Lung (tissue), 12 donors: ENCODE results near the gene MTA1. TPM values are rescaled to one million over a fixed set of nuclear protein-coding genes. Genes with fewer than 3 reads are reported as not detected.

Source experiments
- ATAC-seq: fragments of 200-7000 bp; cut with Tn5 transposase; one replicate; pipeline ENCODE4 v1.9.1; 2020; ENCODE audit warnings: moderate number of reproducible peaks; ENCODE audit not compliant: insufficient read depth, low FRiP score
- DNase-seq, 3 donors: peaks; one replicate each; pipeline ENCODE4 v3.0.0-alpha.2; 2013 to 2017
- H3K27ac ChIP-seq, 2 donors: one replicate each; pipeline ENCODE4 v1.5.1; 2013; ENCODE audit warnings: mild to moderate bottlenecking in 2 of 2, moderate library complexity in 2 of 2, control low read depth in 1 of 2, inconsistent platforms in 1 of 2, low read depth in 1 of 2, low read length in 1 of 2
- H3K27me3 ChIP-seq, 3 donors: one replicate each; pipeline ENCODE4 v1.5.1; 2013; ENCODE audit warnings: low read length in 2 of 3; ENCODE audit not compliant: control insufficient read depth in 3 of 3, insufficient read depth in 3 of 3
- H3K36me3 ChIP-seq, 4 donors: one replicate each; pipeline ENCODE4 v1.5.1; 2013; ENCODE audit warnings: low read length in 4 of 4, mild to moderate bottlenecking in 1 of 4, moderate library complexity in 1 of 4; ENCODE audit not compliant: control insufficient read depth in 4 of 4, insufficient read depth in 4 of 4
- H3K4me1 ChIP-seq, 5 donors: one replicate each; pipeline ENCODE4 v1.5.1; 2013; ENCODE audit warnings: low read length in 5 of 5, mild to moderate bottlenecking in 2 of 5, moderate library complexity in 1 of 5; ENCODE audit not compliant: control insufficient read depth in 5 of 5, insufficient read depth in 5 of 5
- H3K4me3 ChIP-seq: one replicate; pipeline ENCODE4 v1.5.1; 2013; ENCODE audit warnings: mild to moderate bottlenecking, control low read depth, moderate library complexity
- H3K9ac ChIP-seq, 2 donors: one replicate each; pipeline ENCODE4 v1.5.1; 2013; ENCODE audit warnings: low read length in 2 of 2, control low read depth in 1 of 2; ENCODE audit not compliant: insufficient read depth in 1 of 2
- H3K9me3 ChIP-seq, 4 donors: one replicate each; pipeline ENCODE4 v1.5.1; 2013; ENCODE audit warnings: low read length in 3 of 4, mild to moderate bottlenecking in 1 of 4, moderate library complexity in 1 of 4; ENCODE audit not compliant: control insufficient read depth in 4 of 4, insufficient read depth in 3 of 4
- WGBS, 2 donors: extraction: QIAGEN DNeasy Blood & Tissue Kit; methylation state at CpG; one replicate each; pipeline ENCODE4 v1.1.7; 2013; 5-methylcytosine and 5-hydroxymethylcytosine counted together
- polyA plus RNA-seq, 2 donors: library from polyadenylated mRNA; stranded (reverse); fragments of 200-250 nt; gene quantifications; one replicate each; pipeline ENCODE4 v1.2.1, GENCODE V29; 2013
- total RNA-seq, 2 donors: library from RNA; depleted of rRNA in 1 of 2; stranded (reverse); fragments of >200 nt in 1 of 2; gene quantifications; one replicate each; pipeline ENCODE4 v1.2.1, GENCODE V29; 2014 to 2021
- TF ChIP-seq, protein P1 (sequence below): IDR thresholded peaks from 2 replicates; pipeline ENCODE4 v1.5.1; 2012; ENCODE audit warnings: mild to moderate bottlenecking; ENCODE audit errors: control extremely low read depth, extremely low read depth
- donor health status: control.
- donor health status: control.
- donor health status: Bipolar disorder and iron deficiency.
- donor health status: healthy.
- donor health status: DM: yes; HTN: yes; CAD: no.

Gene MTA1
- total and polyA plus RNA-seq, 4 donors: 40.2 to 113 (median 63.6) TPM

- TF ChIP-seq, protein P1, sequence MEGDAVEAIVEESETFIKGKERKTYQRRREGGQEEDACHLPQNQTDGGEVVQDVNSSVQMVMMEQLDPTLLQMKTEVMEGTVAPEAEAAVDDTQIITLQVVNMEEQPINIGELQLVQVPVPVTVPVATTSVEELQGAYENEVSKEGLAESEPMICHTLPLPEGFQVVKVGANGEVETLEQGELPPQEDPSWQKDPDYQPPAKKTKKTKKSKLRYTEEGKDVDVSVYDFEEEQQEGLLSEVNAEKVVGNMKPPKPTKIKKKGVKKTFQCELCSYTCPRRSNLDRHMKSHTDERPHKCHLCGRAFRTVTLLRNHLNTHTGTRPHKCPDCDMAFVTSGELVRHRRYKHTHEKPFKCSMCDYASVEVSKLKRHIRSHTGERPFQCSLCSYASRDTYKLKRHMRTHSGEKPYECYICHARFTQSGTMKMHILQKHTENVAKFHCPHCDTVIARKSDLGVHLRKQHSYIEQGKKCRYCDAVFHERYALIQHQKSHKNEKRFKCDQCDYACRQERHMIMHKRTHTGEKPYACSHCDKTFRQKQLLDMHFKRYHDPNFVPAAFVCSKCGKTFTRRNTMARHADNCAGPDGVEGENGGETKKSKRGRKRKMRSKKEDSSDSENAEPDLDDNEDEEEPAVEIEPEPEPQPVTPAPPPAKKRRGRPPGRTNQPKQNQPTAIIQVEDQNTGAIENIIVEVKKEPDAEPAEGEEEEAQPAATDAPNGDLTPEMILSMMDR: no peak
Observed at GRCh38 chr14:105439710-105440553, 20.3 kb downstream of the MTA1 start.

DNA sequence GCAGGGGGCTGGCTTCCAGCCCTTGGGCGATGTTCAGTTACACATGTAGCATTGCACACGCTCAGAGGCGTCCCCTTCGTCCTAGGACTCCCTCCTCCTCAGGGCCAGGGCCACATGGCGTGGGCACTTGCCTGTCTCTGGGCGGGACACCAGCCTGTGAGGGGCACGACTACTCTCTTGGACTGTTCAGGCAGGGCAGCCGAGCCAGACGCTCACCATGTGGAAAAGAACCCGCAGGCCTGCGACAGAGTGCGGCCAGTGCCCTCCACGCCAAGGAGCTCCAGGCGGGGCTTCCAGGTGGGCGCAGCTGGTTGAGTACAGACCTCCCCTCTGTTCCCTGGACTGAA is 20.9 kb downstream of the MTA1 start:
- Histone ChIP-seq H3K4me3 (no peak overlapping the region), H3K4me1 (no peaks in the 10 kb centered on the region), H3K27ac (no peak overlapping the region), H3K9me3 (no peaks in the 10 kb centered on the region), H3K9ac (no peak overlapping the region), H3K27me3 (no peaks in the 10 kb centered on the region), H3K36me3 (peaks cover 0 to 31% (median 5%) of the 10 kb centered on the region in 4 donors)
- no peak for ATAC-seq
- TF ChIP-seq, protein P1: no peak
- WGBS, 2 donors: 96% methylated on average over 15 of the region's 15 CpGs
- no peak for DNase-seq

More at GRCh38 chr14:105439710-105440553, 20.3 kb downstream of the MTA1 start:
- H3K27me3 ChIP-seq: no peaks in the 10 kb centered on the region
- WGBS, 2 donors: 88 to 92% methylated on average over 32 to 33 of the region's 33 CpGs
- ATAC-seq (no peak), DNase-seq (no peak)
- no peaks in the 10 kb centered on the region for H3K4me1 ChIP-seq
- H3K27ac ChIP-seq: no peak overlapping the region
- peaks cover 0 to 31% (median 5%) of the 10 kb centered on the region in 4 donors for H3K36me3 ChIP-seq
- H3K9me3 ChIP-seq: no peaks in the 10 kb centered on the region
- no peak overlapping the region for H3K4me3 ChIP-seq
- no peak overlapping the region for H3K9ac ChIP-seq

- H3K27me3 ChIP-seq: no peaks in the 10 kb centered on the region
- TF ChIP-seq, protein P1: no peak
- no peak overlapping the region for H3K9ac ChIP-seq
- H3K27ac ChIP-seq: no peak overlapping the region
- no peak for ATAC-seq
- no peaks in the 10 kb centered on the region for H3K4me1 ChIP-seq
- H3K9me3 ChIP-seq: no peaks in the 10 kb centered on the region
- no peak for DNase-seq
- H3K4me3 ChIP-seq: no peak overlapping the region
- peaks cover 0 to 31% (median 5%) of the 10 kb centered on the region in 4 donors for H3K36me3 ChIP-seq
- WGBS, 2 donors: 88 to 98% methylated on average over 9 of the region's 9 CpGs
Observed at GRCh38 chr14:105440992-105441391, 21.4 kb downstream of the MTA1 start.
